ENCODE measurements around the gene XRRA1. TPM values are rescaled to one million over a fixed set of nuclear protein-coding genes. Genes with fewer than 3 reads are reported as not detected.
"Not testable (repeated sequence)": the region's sequence is repeated elsewhere in the genome, so short reads cannot be mapped to it uniquely, and the experiment has no call there.

The XRRA1 gene
- 9.1 and 10.0 TPM in 2 replicates for total RNA-seq (2014; rRNA removed; shearing (Covaris generic))

- DNase-seq (ENCODE audit: low read depth): peak; percentile 98
Measured at GRCh38 chr11:74948898-74949752, at the start of gene XRRA1, which contains the start of gene SPCS2. Gene XRRA1 (minus strand): TSS chr11:74949091. CDS start chr11:74940878, 8,213 bp downstream. Gene SPCS2 (plus strand): TSS chr11:74949266. CDS start chr11:74949286, 20 bp downstream.

DNA sequence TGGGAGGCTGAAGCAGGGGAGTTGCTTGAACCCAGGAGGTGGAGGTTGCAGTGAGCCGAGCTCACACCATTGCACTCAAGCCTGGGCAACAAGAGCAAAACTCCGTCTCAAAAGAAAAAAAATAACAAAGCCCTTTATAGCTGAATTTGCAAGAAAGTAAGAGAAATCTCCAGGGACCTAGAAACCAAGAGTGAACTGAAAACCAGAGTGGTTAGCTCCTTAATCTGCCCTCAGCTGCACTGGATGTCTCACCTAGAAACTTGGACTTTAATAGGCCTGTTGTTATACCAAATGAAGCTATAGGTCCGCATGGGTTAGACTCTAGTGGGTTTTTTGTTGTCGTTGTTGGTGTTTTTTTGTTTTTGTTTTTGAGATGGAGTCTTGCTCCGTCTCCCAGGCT lies 44.0 kb upstream of the XRRA1 start:
- no peak for DNase-seq (ENCODE audit: low read depth)

DNA sequence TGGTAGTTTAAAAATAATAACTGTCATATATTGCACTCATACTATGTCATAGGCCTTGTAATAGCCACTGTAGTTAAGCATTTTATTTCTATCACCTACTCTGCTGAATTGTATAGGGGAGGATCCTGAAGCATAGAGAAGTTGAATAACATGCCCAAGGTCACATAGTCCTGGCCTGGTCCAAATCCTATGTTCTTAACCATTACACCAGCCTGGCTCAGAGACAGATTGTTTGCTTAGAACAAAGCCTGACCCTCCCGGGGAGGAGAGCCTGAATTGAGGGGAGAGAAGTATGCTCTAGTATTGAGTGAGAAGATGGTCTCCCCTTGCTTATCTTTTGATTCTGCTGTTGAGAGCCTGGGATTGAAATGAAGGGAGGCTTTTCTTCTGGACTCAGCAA lies 42.0 kb upstream of the XRRA1 start:
- DNase-seq (ENCODE audit: low read depth): no peak

- DNase-seq (ENCODE audit: low read depth): not testable (repeated sequence)
Measured at GRCh38 chr11:74990150-74990549, 41.3 kb upstream of the XRRA1 start.

GRCh38 chr11:74989260-74989638 lies 40.4 kb upstream of the XRRA1 start:
- DNase-seq (ENCODE audit: low read depth): no peak

GRCh38 chr11:74988541-74989259 lies 39.8 kb upstream of the XRRA1 start, which contains the start of gene NEU3:
Gene NEU3 (plus strand): TSS chr11:74988933. CDS start chr11:74989061, 128 bp downstream.
- peak; percentile 81 for DNase-seq (ENCODE audit: low read depth)

DNA sequence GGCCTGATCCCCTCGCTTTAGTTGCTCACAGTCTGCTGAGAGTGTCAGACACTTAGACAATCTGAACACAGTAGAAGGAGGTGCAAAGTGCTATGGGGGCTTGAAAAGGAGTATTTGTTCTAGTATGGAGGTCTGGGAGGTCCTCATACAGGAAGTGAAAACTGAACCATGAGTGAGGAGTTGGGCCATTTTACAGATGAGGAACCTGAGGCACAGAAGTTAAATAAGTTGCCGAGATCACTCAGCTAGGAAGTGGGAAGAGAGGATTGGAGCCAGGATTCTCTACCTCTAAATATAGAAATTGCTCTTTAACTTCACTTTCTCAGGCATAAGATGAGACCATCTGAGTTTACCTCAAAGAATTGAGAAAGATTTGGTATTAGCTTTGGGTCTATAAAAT lies 35.8 kb upstream of the XRRA1 start:
- no peak for DNase-seq (ENCODE audit: low read depth)

GRCh38 chr11:74984070-74984469 lies 35.2 kb upstream of the XRRA1 start:
- DNase-seq (ENCODE audit: low read depth): no peak

DNA sequence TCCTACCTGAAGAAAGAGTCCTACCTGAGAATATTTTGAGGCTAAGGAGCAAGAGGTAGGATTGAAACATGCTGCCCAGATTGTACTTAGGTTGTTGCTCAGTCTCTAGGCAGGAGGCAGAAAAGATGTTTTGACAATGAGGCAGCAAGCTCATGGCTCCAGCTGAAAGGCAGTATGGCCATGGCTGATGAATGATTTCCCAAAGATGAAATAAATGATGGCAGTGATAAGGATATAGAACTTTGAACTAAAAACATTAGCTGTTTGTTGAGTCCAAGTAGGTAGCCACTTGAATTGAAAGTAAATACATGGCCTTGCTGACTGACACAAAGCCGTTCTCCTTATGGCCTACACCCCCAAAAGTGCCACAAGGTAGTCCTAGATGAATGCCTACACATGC lies 33.0 kb upstream of the XRRA1 start:
- DNase-seq (ENCODE audit: low read depth): no peak

DNA sequence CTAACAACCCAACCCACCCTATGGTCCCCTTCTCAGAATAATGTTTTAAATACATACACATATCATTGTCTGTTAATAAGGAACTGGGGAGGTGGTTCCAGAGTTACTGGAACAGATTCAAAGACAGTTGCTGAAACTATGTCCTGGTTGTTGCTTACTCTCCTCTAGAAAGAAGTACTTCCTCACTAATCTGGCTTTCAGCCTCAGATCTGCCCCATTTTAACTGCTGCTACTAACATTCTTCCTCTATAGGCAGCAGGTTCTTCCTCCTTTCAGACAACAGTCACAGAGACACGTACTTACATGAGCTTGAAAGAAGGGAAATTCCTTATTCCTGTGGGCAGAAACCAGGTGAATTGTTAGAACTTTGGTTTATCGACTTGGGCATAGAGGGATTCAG lies 31.7 kb upstream of the XRRA1 start:
- DNase-seq (ENCODE audit: low read depth): no peak

- DNase-seq (ENCODE audit: low read depth): no peak
Measured at GRCh38 chr11:74978041-74978440, 29.1 kb upstream of the XRRA1 start.

DNA sequence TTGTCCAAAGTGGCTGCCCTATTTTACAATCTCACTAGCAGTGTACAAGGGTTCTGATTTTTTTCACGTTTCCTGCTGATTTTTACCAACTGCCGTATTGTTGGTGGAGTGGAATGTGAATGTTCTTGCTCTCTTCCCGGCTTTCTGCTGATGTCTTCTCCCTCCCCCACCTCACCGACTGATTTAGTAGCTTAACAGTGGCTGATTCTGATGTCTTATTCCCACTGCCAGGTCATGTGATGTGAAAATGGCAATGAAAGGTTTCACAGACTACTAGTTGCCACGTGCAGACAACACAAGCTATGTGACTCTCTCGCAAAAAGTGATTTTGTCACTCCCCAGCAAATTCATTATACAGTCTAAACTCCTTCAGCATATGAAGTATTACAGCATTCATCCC lies 22.5 kb upstream of the XRRA1 start:
- no peak for DNase-seq (ENCODE audit: low read depth)

DNA sequence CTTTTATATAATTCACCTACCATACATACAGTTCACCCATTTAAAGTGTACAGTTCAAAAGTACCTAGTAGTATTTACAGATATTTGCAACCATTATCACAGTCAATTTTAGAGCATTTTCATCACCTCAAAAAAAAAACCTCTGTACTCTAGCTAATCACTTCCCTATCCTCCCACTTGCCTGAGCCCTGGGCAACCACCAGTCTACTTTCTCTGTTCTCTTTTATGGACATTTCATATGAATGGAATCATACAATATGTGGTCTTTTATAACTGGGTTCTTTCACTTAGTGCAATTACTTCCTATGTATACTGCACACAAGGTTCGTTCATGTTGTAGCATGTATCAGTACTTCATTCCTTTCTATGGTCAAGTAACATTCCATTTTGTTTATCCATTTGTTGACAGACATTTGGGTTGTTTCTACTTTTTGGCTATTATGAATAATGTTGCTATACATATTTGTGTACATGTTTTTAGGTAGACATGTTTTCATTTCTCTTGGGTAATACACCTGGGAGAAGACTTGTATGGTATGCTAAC lies 22.0 kb upstream of the XRRA1 start:
- no peak for DNase-seq (ENCODE audit: low read depth)

GRCh38 chr11:74966651-74967050 lies 17.8 kb upstream of the XRRA1 start:
- DNase-seq (ENCODE audit: low read depth): peak; percentile 66

DNA sequence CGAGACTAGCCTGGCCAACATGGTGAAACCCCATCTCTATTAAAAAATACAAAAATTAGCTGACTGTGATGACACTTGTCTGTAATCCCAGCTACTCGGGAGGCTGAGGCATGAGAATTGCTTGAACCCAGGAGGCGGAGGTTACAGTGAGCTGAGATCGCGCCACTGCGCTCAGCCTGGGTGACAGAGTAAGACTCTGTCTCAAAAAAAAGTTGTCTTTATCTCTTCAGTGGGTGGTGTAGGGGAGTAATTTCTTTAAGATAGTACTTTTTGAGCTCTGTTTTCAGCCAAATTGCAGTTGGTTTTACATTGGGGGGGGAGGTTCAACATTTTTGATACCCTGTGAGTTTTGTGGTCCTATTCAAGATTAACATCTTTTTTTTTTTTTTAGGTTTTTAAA lies 11.2 kb upstream of the XRRA1 start:
- DNase-seq (ENCODE audit: low read depth): not testable (repeated sequence)

GRCh38 chr11:74957937-74958629 lies 9.2 kb upstream of the XRRA1 start:
- no peak for DNase-seq (ENCODE audit: low read depth)

- DNase-seq (ENCODE audit: low read depth): no peak
Measured at GRCh38 chr11:74956397-74957015, 7.6 kb upstream of the XRRA1 start.

- no peak for DNase-seq (ENCODE audit: low read depth)
Measured at GRCh38 chr11:74954199-74954598, 5.3 kb upstream of the XRRA1 start.

DNA sequence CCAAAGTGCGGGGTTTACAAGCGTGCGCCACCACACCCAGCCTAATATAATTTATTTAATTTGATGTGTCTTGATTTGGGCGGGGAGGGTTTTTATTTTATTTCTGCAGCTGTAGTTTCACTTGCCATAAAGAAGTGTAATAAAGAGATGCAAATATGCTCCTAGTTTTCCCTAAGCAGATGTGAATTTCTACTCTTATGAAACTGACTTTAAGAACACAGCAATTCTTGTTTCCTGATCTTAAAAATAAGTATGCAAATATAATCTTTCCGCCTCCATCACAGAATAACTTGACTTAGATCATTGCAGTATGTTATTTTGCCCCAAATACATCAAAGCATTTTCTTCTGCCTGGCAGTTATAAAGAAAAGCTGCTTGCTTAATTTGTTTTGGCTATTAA lies 4.6 kb upstream of the XRRA1 start:
- no peak for DNase-seq (ENCODE audit: low read depth)

DNA sequence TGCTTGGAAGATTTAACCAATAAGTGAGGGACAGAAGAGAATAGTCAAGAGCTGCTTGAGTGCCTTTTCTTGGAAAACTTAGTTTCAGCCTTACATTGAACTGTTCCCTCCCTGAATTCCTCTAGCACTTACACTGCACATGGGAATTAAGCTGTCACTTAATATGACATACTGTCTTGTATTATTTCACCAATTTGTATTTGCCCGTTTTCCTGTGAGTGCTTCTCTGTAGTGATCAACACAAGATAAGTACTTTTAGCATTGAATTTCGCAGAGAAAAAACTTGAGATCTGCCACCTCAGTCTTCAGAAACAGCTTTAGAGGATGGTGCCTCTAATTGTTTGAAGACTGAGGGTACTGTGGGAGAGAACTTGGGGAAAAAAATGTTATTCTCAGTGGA lies 3.9 kb upstream of the XRRA1 start:
- DNase-seq (ENCODE audit: low read depth): no peak

DNA sequence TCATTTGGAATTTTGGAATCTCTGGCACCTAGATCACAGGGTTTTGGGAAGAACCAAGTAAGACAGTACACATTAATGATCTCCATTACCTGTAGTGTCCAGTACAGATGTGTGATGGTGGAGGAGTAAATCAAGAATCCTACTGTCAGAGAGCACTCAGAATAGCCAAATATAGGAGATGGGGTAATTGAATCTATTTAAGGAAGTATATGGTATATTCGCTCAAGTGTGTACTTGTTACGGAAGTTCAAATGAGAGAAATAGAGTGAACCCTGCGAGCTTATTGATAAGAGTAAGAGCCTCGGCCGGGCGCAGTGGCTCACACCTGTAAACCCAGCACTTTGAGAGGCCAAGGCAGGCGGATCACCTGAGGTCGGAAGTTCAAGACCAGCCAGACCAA lies 2.3 kb upstream of the XRRA1 start:
- DNase-seq (ENCODE audit: low read depth): no peak
